Middle frontal gyrus (tissue), 1 donor: ENCODE results near the gene TMC6.
"Not testable (repeated sequence)": the region's sequence is repeated elsewhere in the genome, so short reads cannot be mapped to it uniquely, and the experiment has no call there.

Experiments used
- DNase-seq: peaks from one replicate; pipeline ENCODE4 v3.0.0-alpha.2; 2015; ENCODE audit warnings: low spot score; ENCODE audit errors: extremely low spot score

The TMC6 gene

GRCh38 chr17:78159575-78160158 is 31.1 kb upstream of the TMC6 start:
- no peak for DNase-seq

- DNase-seq, result no peak
Observed at GRCh38 chr17:78154903-78155811, 26.6 kb upstream of the TMC6 start.

GRCh38 chr17:78151514-78152008 is 23.0 kb upstream of the TMC6 start:
- DNase-seq, result no peak

- DNase-seq, result no peak
Observed at GRCh38 chr17:78148286-78149016, 19.9 kb upstream of the TMC6 start.

- DNase-seq, result no peak
Observed at GRCh38 chr17:78147315-78147998, 18.9 kb upstream of the TMC6 start.

GRCh38 chr17:78146881-78147280 is 18.3 kb upstream of the TMC6 start:
- DNase-seq, result no peak

- no peak for DNase-seq
Observed at GRCh38 chr17:78146471-78146869, 17.9 kb upstream of the TMC6 start.

- no peak for DNase-seq
Observed at GRCh38 chr17:78144736-78145641, 16.4 kb upstream of the TMC6 start.

- DNase-seq, result peak; percentile 51
Observed at GRCh38 chr17:78144147-78144719, 15.7 kb upstream of the TMC6 start.

GRCh38 chr17:78143214-78144146 is 14.9 kb upstream of the TMC6 start:
- DNase-seq, result no peak

- DNase-seq, result no peak
Observed at GRCh38 chr17:78142119-78142861, 13.7 kb upstream of the TMC6 start.

GRCh38 chr17:78141437-78142118 is 13.0 kb upstream of the TMC6 start:
- no peak for DNase-seq

- DNase-seq, result no peak
Observed at GRCh38 chr17:78140169-78141051, 11.9 kb upstream of the TMC6 start.

GRCh38 chr17:78139861-78140168 is 11.3 kb upstream of the TMC6 start:
- not testable (repeated sequence) for DNase-seq

GRCh38 chr17:78138204-78139060 is 9.9 kb upstream of the TMC6 start:
- no peak for DNase-seq
